Measurements from ENCODE around the gene PIK3AP1. TPM values are rescaled to one million over a fixed set of nuclear protein-coding genes. Genes with fewer than 3 reads are reported as not detected.

Gene PIK3AP1
- total and polyA plus RNA-seq, 2 donors, result 8.1 to 13.0 TPM

- H3K27ac ChIP-seq (ENCODE audit: low read depth in 1 of 2, low read length in 1 of 2), result no peak overlapping the region
- 92% methylated on average over 17 of the region's 17 CpGs for WGBS
- no peak for DNase-seq (ENCODE audit: low read depth in 6 of 9, low spot score in 9 of 9)
Observed at GRCh38 chr10:96619796-96620773, 100.2 kb downstream of the PIK3AP1 start.

DNA sequence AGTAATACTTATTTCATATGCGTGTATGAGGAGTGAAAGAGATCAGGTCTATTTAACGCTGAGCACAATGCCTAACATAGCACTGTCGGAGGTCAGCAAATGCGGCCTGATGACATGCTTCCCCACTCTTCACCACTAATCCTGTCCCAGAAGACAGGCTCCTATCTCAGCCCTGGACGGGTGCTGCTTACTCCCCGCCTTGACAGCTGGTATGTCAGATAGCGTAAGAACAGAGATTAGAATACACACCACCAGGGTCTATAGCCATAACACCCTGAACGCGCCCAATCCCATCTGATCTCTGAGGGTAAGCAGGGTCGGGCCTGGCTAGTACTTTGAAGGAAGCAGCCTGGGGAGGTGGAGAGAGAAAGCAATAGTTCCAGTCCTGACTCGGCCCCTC is 101.2 kb downstream of the PIK3AP1 start:
- Histone ChIP-seq H3K36me3 (ENCODE audit: control insufficient read depth in 2 of 2, insufficient read depth in 2 of 2, low read length in 1 of 2) (no peaks in the 10 kb centered on the region), H3K4me3 (ENCODE audit: low read length in 2 of 2) (no peak overlapping the region), H3K27ac (ENCODE audit: low read depth in 1 of 2, low read length in 1 of 2) (no peak overlapping the region), H3K4me1 (ENCODE audit: control insufficient read depth in 2 of 2, insufficient read depth in 2 of 2, low read length in 2 of 2) (no peaks in the 10 kb centered on the region), H3K27me3 (ENCODE audit: control insufficient read depth in 2 of 2, insufficient read depth in 1 of 2, low read length in 1 of 2) (no peaks in the 10 kb centered on the region), H3K9me3 (ENCODE audit: control insufficient read depth in 2 of 2, insufficient read depth in 1 of 2, low read length in 1 of 2) (no peaks in the 10 kb centered on the region)
- DNase-seq (ENCODE audit: low read depth in 6 of 9, low spot score in 9 of 9), result no peak
- WGBS, result 98% methylated on average over 11 of the region's 11 CpGs

More at GRCh38 chr10:96619796-96620773, 100.2 kb downstream of the PIK3AP1 start:
- Histone ChIP-seq H3K9me3 (ENCODE audit: control insufficient read depth in 2 of 2, insufficient read depth in 1 of 2, low read length in 1 of 2) (no peaks in the 10 kb centered on the region), H3K4me1 (ENCODE audit: control insufficient read depth in 2 of 2, insufficient read depth in 2 of 2, low read length in 2 of 2) (no peaks in the 10 kb centered on the region), H3K36me3 (ENCODE audit: control insufficient read depth in 2 of 2, insufficient read depth in 2 of 2, low read length in 1 of 2) (no peaks in the 10 kb centered on the region), H3K4me3 (ENCODE audit: low read length in 2 of 2) (no peak overlapping the region), H3K27me3 (ENCODE audit: control insufficient read depth in 2 of 2, insufficient read depth in 1 of 2, low read length in 1 of 2) (no peaks in the 10 kb centered on the region)

DNA sequence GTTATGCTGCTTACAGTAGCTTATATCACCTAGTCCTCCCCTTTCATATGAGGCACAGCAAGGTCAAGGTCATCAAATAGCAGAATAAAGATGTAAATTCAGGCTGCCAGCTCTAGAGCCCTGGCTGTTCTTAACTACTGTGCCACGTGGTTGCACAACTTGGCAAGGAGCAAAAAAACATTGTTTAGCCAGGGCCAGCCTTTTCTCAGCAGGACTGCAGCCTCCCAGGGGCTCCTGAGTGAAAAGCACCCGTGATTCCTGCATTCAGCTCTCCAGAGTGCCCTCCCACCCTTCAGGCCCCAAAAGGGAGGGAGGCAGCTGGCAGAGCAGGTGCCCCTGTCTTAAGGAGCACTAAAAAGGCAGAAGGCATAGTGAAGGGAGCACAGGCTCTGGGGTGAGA is 101.7 kb downstream of the PIK3AP1 start:
- Histone ChIP-seq H3K4me1 (ENCODE audit: control insufficient read depth in 2 of 2, insufficient read depth in 2 of 2, low read length in 2 of 2) (no peaks in the 10 kb centered on the region), H3K4me3 (ENCODE audit: low read length in 2 of 2) (no peak overlapping the region), H3K36me3 (ENCODE audit: control insufficient read depth in 2 of 2, insufficient read depth in 2 of 2, low read length in 1 of 2) (no peaks in the 10 kb centered on the region), H3K9me3 (ENCODE audit: control insufficient read depth in 2 of 2, insufficient read depth in 1 of 2, low read length in 1 of 2) (no peaks in the 10 kb centered on the region), H3K27ac (ENCODE audit: low read depth in 1 of 2, low read length in 1 of 2) (no peak overlapping the region), H3K27me3 (ENCODE audit: control insufficient read depth in 2 of 2, insufficient read depth in 1 of 2, low read length in 1 of 2) (no peaks in the 10 kb centered on the region)
- no peak for DNase-seq (ENCODE audit: low read depth in 6 of 9, low spot score in 9 of 9)
- 86% methylated on average over 2 of the region's 2 CpGs for WGBS

- H3K4me1 ChIP-seq (ENCODE audit: control insufficient read depth in 2 of 2, insufficient read depth in 2 of 2, low read length in 2 of 2), result no peaks in the 10 kb centered on the region
- H3K27ac ChIP-seq (ENCODE audit: low read depth in 1 of 2, low read length in 1 of 2), result no peak overlapping the region
- no peaks in the 10 kb centered on the region for H3K27me3 ChIP-seq (ENCODE audit: control insufficient read depth in 2 of 2, insufficient read depth in 1 of 2, low read length in 1 of 2)
- no peaks in the 10 kb centered on the region for H3K9me3 ChIP-seq (ENCODE audit: control insufficient read depth in 2 of 2, insufficient read depth in 1 of 2, low read length in 1 of 2)
- WGBS, result 99% methylated on average over 4 of the region's 4 CpGs
- DNase-seq (ENCODE audit: low read depth in 6 of 9, low spot score in 9 of 9), result no peak
- H3K4me3 ChIP-seq (ENCODE audit: low read length in 2 of 2), result no peak overlapping the region
- H3K36me3 ChIP-seq (ENCODE audit: control insufficient read depth in 2 of 2, insufficient read depth in 2 of 2, low read length in 1 of 2), result no peaks in the 10 kb centered on the region
Observed at GRCh38 chr10:96616961-96617360, 103.4 kb downstream of the PIK3AP1 start.

- H3K27ac ChIP-seq (ENCODE audit: low read depth in 1 of 2, low read length in 1 of 2), result no peak overlapping the region
- H3K27me3 ChIP-seq (ENCODE audit: control insufficient read depth in 2 of 2, insufficient read depth in 1 of 2, low read length in 1 of 2), result no peaks in the 10 kb centered on the region
- no peak for DNase-seq (ENCODE audit: low read depth in 6 of 9, low spot score in 9 of 9)
- H3K4me3 ChIP-seq (ENCODE audit: low read length in 2 of 2), result no peak overlapping the region
- 98% methylated on average over 2 of the region's 2 CpGs for WGBS
- H3K36me3 ChIP-seq (ENCODE audit: control insufficient read depth in 2 of 2, insufficient read depth in 2 of 2, low read length in 1 of 2), result no peaks in the 10 kb centered on the region
- no peaks in the 10 kb centered on the region for H3K4me1 ChIP-seq (ENCODE audit: control insufficient read depth in 2 of 2, insufficient read depth in 2 of 2, low read length in 2 of 2)
- no peaks in the 10 kb centered on the region for H3K9me3 ChIP-seq (ENCODE audit: control insufficient read depth in 2 of 2, insufficient read depth in 1 of 2, low read length in 1 of 2)
Observed at GRCh38 chr10:96614515-96614914, 105.8 kb downstream of the PIK3AP1 start.

DNA sequence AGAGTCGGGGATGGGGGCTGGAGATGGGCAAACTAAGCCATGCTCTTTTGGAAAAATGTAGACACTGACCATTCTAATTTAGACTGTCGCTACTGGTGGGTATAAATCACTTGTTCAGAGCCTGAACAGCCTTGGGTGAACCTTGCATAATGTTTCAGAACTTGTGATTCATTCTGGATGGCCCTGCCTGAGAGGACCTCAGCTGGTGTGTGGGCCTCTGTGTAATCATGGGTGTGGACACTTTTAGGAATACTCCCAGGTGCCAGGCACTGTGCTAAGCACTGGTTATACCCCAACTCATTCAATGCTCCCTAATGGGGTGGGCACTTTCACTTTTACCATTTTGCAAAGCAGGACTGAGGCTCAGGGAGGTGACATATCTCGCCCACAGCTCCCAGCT is 106.7 kb downstream of the PIK3AP1 start:
- 96% methylated on average over 3 of the region's 3 CpGs for WGBS
- Histone ChIP-seq H3K4me1 (ENCODE audit: control insufficient read depth in 2 of 2, insufficient read depth in 2 of 2, low read length in 2 of 2) (no peaks in the 10 kb centered on the region), H3K27me3 (ENCODE audit: control insufficient read depth in 2 of 2, insufficient read depth in 1 of 2, low read length in 1 of 2) (no peaks in the 10 kb centered on the region), H3K27ac (ENCODE audit: low read depth in 1 of 2, low read length in 1 of 2) (no peak overlapping the region), H3K9me3 (ENCODE audit: control insufficient read depth in 2 of 2, insufficient read depth in 1 of 2, low read length in 1 of 2) (no peaks in the 10 kb centered on the region), H3K4me3 (ENCODE audit: low read length in 2 of 2) (no peak overlapping the region), H3K36me3 (ENCODE audit: control insufficient read depth in 2 of 2, insufficient read depth in 2 of 2, low read length in 1 of 2) (no peaks in the 10 kb centered on the region)
- DNase-seq (ENCODE audit: low read depth in 6 of 9, low spot score in 9 of 9), result no peak

DNA sequence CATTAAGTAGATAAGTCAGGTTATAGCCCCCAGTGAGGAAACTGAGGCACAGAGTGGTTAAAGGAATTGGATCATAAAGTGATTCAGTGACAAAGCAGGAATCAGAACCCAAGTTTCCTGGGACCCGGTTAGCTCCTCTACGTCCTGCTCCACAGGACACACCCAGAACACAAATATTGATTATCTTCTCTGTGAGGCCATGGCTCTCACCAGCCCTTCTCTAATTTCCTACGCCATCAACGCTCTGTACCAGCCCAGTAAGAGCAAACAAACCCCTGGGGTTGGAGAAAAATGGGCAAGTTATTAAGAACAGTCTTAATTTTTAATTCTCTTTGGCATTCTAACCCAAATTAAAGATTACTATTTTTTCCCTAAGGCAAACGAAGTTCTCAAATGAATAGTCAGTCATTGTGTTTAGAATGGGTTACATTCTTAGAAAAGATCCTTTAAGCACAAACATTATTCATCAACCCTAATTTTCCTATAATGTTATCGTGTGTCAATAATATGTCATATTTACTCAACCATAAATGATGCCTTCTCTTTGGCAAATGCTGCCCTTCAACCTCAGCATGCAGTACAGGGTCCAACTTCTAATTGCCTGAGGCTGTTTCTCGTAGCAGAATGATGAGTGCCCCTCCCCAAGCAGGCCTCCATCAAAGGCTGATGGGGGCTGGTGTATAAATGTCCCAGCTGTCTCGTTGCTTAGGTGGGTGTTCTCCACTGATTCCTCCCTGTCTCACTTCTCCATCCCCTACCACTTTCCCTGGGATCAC is 108.1 kb downstream of the PIK3AP1 start:
- Histone ChIP-seq H3K27me3 (ENCODE audit: control insufficient read depth in 2 of 2, insufficient read depth in 1 of 2, low read length in 1 of 2) (no peaks in the 10 kb centered on the region), H3K27ac (ENCODE audit: low read depth in 1 of 2, low read length in 1 of 2) (no peak overlapping the region), H3K4me1 (ENCODE audit: control insufficient read depth in 2 of 2, insufficient read depth in 2 of 2, low read length in 2 of 2) (no peaks in the 10 kb centered on the region), H3K9me3 (ENCODE audit: control insufficient read depth in 2 of 2, insufficient read depth in 1 of 2, low read length in 1 of 2) (no peaks in the 10 kb centered on the region), H3K36me3 (ENCODE audit: control insufficient read depth in 2 of 2, insufficient read depth in 2 of 2, low read length in 1 of 2) (no peaks in the 10 kb centered on the region), H3K4me3 (ENCODE audit: low read length in 2 of 2) (no peak overlapping the region)
- 95% methylated on average over 8 of the region's 8 CpGs for WGBS
- no peak for DNase-seq (ENCODE audit: low read depth in 6 of 9, low spot score in 9 of 9)

- Histone ChIP-seq H3K4me1 (ENCODE audit: control insufficient read depth in 2 of 2, insufficient read depth in 2 of 2, low read length in 2 of 2) (no peaks in the 10 kb centered on the region), H3K4me3 (ENCODE audit: low read length in 2 of 2) (no peak overlapping the region), H3K9me3 (ENCODE audit: control insufficient read depth in 2 of 2, insufficient read depth in 1 of 2, low read length in 1 of 2) (no peaks in the 10 kb centered on the region), H3K36me3 (ENCODE audit: control insufficient read depth in 2 of 2, insufficient read depth in 2 of 2, low read length in 1 of 2) (no peaks in the 10 kb centered on the region), H3K27ac (ENCODE audit: low read depth in 1 of 2, low read length in 1 of 2) (no peak overlapping the region), H3K27me3 (ENCODE audit: control insufficient read depth in 2 of 2, insufficient read depth in 1 of 2, low read length in 1 of 2) (no peaks in the 10 kb centered on the region)
- WGBS, result 87% methylated on average over 6 of the region's 6 CpGs
- DNase-seq (ENCODE audit: low read depth in 6 of 9, low spot score in 9 of 9), result no peak
Observed at GRCh38 chr10:96610817-96611216, 109.5 kb downstream of the PIK3AP1 start.

DNA sequence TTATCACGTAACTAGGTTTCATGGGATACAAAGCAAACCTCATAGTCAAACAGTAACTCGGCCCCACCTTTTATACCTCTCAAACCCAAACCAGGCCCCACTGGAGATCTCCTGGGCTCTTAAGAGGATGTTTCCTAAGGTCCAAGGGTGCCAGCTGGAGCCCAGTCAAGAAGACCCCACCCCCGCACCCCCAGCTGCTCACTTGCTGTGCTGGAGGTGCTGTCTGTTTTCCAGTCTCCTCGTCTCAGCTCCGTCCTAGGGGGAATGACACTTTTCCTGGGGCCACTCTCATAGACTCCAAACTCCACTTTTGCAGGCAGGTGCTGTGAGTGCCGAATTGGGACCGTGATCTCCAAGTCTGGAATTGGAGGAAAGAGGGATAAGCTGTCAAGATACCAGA is 110.8 kb downstream of the PIK3AP1 start:
- 96% methylated on average over 7 of the region's 7 CpGs for WGBS

More for the DNA sequence above, 110.8 kb downstream of the PIK3AP1 start:
- Histone ChIP-seq H3K27me3 (ENCODE audit: control insufficient read depth in 2 of 2, insufficient read depth in 1 of 2, low read length in 1 of 2) (no peaks in the 10 kb centered on the region), H3K4me1 (ENCODE audit: control insufficient read depth in 2 of 2, insufficient read depth in 2 of 2, low read length in 2 of 2) (no peaks in the 10 kb centered on the region), H3K36me3 (ENCODE audit: control insufficient read depth in 2 of 2, insufficient read depth in 2 of 2, low read length in 1 of 2) (no peaks in the 10 kb centered on the region), H3K4me3 (ENCODE audit: low read length in 2 of 2) (no peak overlapping the region), H3K27ac (ENCODE audit: low read depth in 1 of 2, low read length in 1 of 2) (no peak overlapping the region), H3K9me3 (ENCODE audit: control insufficient read depth in 2 of 2, insufficient read depth in 1 of 2, low read length in 1 of 2) (no peaks in the 10 kb centered on the region)
- DNase-seq (ENCODE audit: low read depth in 6 of 9, low spot score in 9 of 9), result no peak
